KMS-11 (cell line): Measurements from ENCODE around the gene FAT1.
"Not testable (repeated sequence)": the region's sequence is repeated elsewhere in the genome, so short reads cannot be mapped to it uniquely, and the experiment has no call there.

ENCODE experiments used
- H2AFZ ChIP-seq: fragments of 200-600 bp; sonication (generic); 2 replicates; pipeline ENCODE4 v1.6.1; 2016; ENCODE audit warnings: antibody characterized with exemption, mixed run types, low read depth
- H3K27ac ChIP-seq: fragments of 200-600 bp; sonication (generic); 2 replicates; pipeline ENCODE4 v1.6.1; 2016; ENCODE audit warnings: mild to moderate bottlenecking, mixed run types
- H3K27me3 ChIP-seq: fragments of 200-600 bp; sonication (generic); 2 replicates; pipeline ENCODE4 v1.6.1; 2017; ENCODE audit warnings: mild to moderate bottlenecking, low read depth, mixed run types, moderate library complexity; ENCODE audit not compliant: insufficient read depth
- H3K36me3 ChIP-seq: fragments of 200-600 bp; sonication (generic); 2 replicates; pipeline ENCODE4 v1.6.1; 2017; ENCODE audit warnings: mild to moderate bottlenecking, mixed run types; ENCODE audit not compliant: insufficient read depth
- H3K4me1 ChIP-seq: fragments of 200-600 bp; sonication (generic); 2 replicates; pipeline ENCODE4 v1.6.1; 2016; ENCODE audit warnings: mild to moderate bottlenecking, low read depth, mixed run types; ENCODE audit not compliant: poor library complexity, severe bottlenecking
- H3K4me2 ChIP-seq: fragments of 200-600 bp; sonication (generic); 2 replicates; pipeline ENCODE4 v1.7.0; 2016; ENCODE audit warnings: mild to moderate bottlenecking, mixed run types
- H3K4me3 ChIP-seq: fragments of 200-600 bp; sonication (generic); IDR thresholded peaks from 2 replicates; pipeline ENCODE4 v1.6.1; 2017; ENCODE audit warnings: low read depth, low read length, mixed read lengths; ENCODE audit not compliant: insufficient read depth
- H3K79me2 ChIP-seq: fragments of 200-600 bp; sonication (generic); 2 replicates; pipeline ENCODE4 v1.6.1; 2016; ENCODE audit warnings: low read depth, mixed run types; ENCODE audit not compliant: insufficient read depth
- H3K9ac ChIP-seq: fragments of 200-600 bp; sonication (generic); 2 replicates; pipeline ENCODE4 v1.6.1; 2016; ENCODE audit warnings: mild to moderate bottlenecking, mixed run types
- H4K20me1 ChIP-seq: fragments of 200-600 bp; sonication (generic); 2 replicates; pipeline ENCODE4 v1.6.1; 2016; ENCODE audit warnings: mild to moderate bottlenecking, mixed run types; ENCODE audit not compliant: insufficient read depth
- TF ChIP-seq, protein P1 (sequence below): fragments of 200-600 bp; sonication (generic); conservative IDR thresholded peaks from 2 replicates; pipeline ENCODE4 v1.6.1; 2017; ENCODE audit warnings: low read depth, mild to moderate bottlenecking, antibody characterized with exemption, low read length, moderate library complexity, mixed read lengths

The FAT1 gene

GRCh38 chr4:186760576-186760975, 36.9 kb upstream of the FAT1 start:
- H3K4me2 ChIP-seq, result no peak overlapping the region
- no peaks in the 10 kb centered on the region for H3K27me3 ChIP-seq
- TF ChIP-seq, protein P1, sequence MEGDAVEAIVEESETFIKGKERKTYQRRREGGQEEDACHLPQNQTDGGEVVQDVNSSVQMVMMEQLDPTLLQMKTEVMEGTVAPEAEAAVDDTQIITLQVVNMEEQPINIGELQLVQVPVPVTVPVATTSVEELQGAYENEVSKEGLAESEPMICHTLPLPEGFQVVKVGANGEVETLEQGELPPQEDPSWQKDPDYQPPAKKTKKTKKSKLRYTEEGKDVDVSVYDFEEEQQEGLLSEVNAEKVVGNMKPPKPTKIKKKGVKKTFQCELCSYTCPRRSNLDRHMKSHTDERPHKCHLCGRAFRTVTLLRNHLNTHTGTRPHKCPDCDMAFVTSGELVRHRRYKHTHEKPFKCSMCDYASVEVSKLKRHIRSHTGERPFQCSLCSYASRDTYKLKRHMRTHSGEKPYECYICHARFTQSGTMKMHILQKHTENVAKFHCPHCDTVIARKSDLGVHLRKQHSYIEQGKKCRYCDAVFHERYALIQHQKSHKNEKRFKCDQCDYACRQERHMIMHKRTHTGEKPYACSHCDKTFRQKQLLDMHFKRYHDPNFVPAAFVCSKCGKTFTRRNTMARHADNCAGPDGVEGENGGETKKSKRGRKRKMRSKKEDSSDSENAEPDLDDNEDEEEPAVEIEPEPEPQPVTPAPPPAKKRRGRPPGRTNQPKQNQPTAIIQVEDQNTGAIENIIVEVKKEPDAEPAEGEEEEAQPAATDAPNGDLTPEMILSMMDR, result no peak
- H3K36me3 ChIP-seq, result no peaks in the 10 kb centered on the region
- no peaks in the 10 kb centered on the region for H3K4me1 ChIP-seq
- no peak overlapping the region for H3K27ac ChIP-seq
- H2AFZ ChIP-seq, result no peak overlapping the region
- no peak overlapping the region for H3K9ac ChIP-seq
- H4K20me1 ChIP-seq, result no peaks in the 10 kb centered on the region
- no peak overlapping the region for H3K4me3 ChIP-seq
- H3K79me2 ChIP-seq, result no peaks in the 10 kb centered on the region

DNA sequence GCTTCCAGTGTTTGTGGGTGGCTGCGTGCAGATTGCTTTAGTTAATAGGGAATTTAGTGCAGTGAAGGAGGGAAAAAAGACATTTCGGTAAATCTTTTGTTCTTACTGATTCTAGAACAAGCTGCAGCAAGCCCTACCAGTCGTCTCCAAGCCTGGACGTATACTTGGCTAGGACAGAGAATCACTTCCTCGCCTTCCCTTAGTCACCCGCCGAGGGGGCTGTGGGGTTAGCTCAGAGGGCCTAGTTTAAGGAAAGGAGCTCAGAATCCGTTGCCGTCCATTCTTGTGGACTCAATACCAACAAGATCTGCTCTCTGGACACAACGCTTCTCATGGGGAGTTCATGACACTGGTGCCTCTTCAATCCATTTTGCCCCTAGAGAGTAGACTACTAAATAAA, 36.3 kb upstream of the FAT1 start:
- Histone ChIP-seq H4K20me1 (no peaks in the 10 kb centered on the region), H3K4me2 (no peak overlapping the region), H3K4me1 (no peaks in the 10 kb centered on the region), H3K79me2 (no peaks in the 10 kb centered on the region), H2AFZ (no peak overlapping the region), H3K27ac (no peak overlapping the region), H3K27me3 (no peaks in the 10 kb centered on the region), H3K4me3 (no peak overlapping the region), H3K9ac (no peak overlapping the region), H3K36me3 (no peaks in the 10 kb centered on the region)
- TF ChIP-seq, protein P1, result no peak

- no peak overlapping the region for H3K9ac ChIP-seq
These were observed 35.5 kb upstream of the FAT1 start for GRCh38 chr4:186758929-186759682.

GRCh38 chr4:186757696-186758355, 34.2 kb upstream of the FAT1 start:
- Histone ChIP-seq H3K79me2 (no peaks in the 10 kb centered on the region), H2AFZ (no peak overlapping the region), H3K9ac (no peak overlapping the region), H3K4me1 (no peaks in the 10 kb centered on the region), H3K27me3 (no peaks in the 10 kb centered on the region), H3K4me2 (no peak overlapping the region), H3K36me3 (no peaks in the 10 kb centered on the region), H3K4me3 (no peak overlapping the region), H4K20me1 (no peaks in the 10 kb centered on the region), H3K27ac (no peak overlapping the region)
- TF ChIP-seq, protein P1, result no peak

More at GRCh38 chr4:186758929-186759682, 35.5 kb upstream of the FAT1 start:
- Histone ChIP-seq H3K4me1 (no peaks in the 10 kb centered on the region), H3K4me3 (no peak overlapping the region), H3K4me2 (no peak overlapping the region), H3K79me2 (no peaks in the 10 kb centered on the region), H3K27ac (no peak overlapping the region), H3K27me3 (no peaks in the 10 kb centered on the region), H2AFZ (no peak overlapping the region), H3K36me3 (no peaks in the 10 kb centered on the region), H4K20me1 (no peaks in the 10 kb centered on the region)
- TF ChIP-seq, protein P1, result no peak

DNA sequence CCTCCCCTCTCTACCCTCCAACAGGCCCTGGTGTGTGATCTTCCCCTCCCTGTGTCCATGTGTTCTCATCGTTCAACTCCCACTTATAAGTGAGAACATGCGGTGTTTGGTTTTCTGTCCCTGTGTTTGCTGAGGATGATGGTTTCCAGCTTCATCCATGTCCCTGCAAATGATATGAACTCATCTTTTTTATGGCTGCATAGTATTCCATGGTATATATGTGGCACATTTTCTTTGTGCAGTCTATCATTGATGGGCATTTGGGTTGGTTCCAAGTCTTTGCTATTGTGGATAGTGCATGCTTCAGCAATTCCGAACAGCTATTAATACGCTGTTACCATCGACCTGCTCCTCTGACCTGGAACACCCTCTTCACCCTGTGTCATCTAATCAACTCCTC, 32.9 kb upstream of the FAT1 start:
- not testable (repeated sequence) for H3K36me3 ChIP-seq, H4K20me1 ChIP-seq, H3K4me3 ChIP-seq, H3K4me2 ChIP-seq, H3K79me2 ChIP-seq, H3K27me3 ChIP-seq, H3K27ac ChIP-seq, H3K4me1 ChIP-seq, H2AFZ ChIP-seq, H3K9ac ChIP-seq
